ENCODE data around the gene NTRK3.

- no peak for TF ChIP-seq REST (IDR thresholded peaks at IDR 0.05; ENCODE audit: insufficient read depth in 1 of 2, low read depth in 2 of 2, low read length in 2 of 2)
- TF ChIP-seq POLR2AphosphoS5 (IDR thresholded peaks at IDR 0.05; ENCODE audit: low read depth, low read length), result no peak
These were observed 82.0 kb downstream of the NTRK3 start for GRCh38 chr15:88174571-88174970.

All from PFSK-1 (cell line).